ENCODE data around the gene ARHGAP44.

ARHGAP44 gene

GRCh38 chr17:12899604-12900003, 110.3 kb downstream of the ARHGAP44 start:
- DNase-seq = no peak

GRCh38 chr17:12900474-12900873, 111.2 kb downstream of the ARHGAP44 start:
- DNase-seq = no peak

- no peak for DNase-seq
These were observed 112.7 kb downstream of the ARHGAP44 start for GRCh38 chr17:12902046-12902445.

- no peak for DNase-seq
These were observed 118.2 kb downstream of the ARHGAP44 start for GRCh38 chr17:12907477-12907876.

- DNase-seq = no peak
These were observed 119.7 kb downstream of the ARHGAP44 start for GRCh38 chr17:12909046-12909445.

GRCh38 chr17:12909511-12909910, 120.2 kb downstream of the ARHGAP44 start:
- DNase-seq = no peak

GRCh38 chr17:12911239-12911638, 121.9 kb downstream of the ARHGAP44 start:
- DNase-seq = no peak

GRCh38 chr17:12917399-12917798, 128.1 kb downstream of the ARHGAP44 start:
- no peak for DNase-seq

- DNase-seq = no peak
These were observed 128.8 kb downstream of the ARHGAP44 start for GRCh38 chr17:12918142-12918541.

- DNase-seq = no peak
These were observed 132.8 kb downstream of the ARHGAP44 start for GRCh38 chr17:12922120-12922519.

- DNase-seq = no peak
These were observed 135.3 kb downstream of the ARHGAP44 start for GRCh38 chr17:12924614-12925013.

GRCh38 chr17:12927001-12927400, 137.7 kb downstream of the ARHGAP44 start:
- no peak for DNase-seq

- no peak for DNase-seq
These were observed 138.5 kb downstream of the ARHGAP44 start for GRCh38 chr17:12927541-12928425.

- DNase-seq = no peak
These were observed 139.4 kb downstream of the ARHGAP44 start for GRCh38 chr17:12928736-12929135.

GRCh38 chr17:12936501-12936900, 147.2 kb downstream of the ARHGAP44 start:
- no peak for DNase-seq

- no peak for DNase-seq
These were observed 151.4 kb downstream of the ARHGAP44 start for GRCh38 chr17:12940699-12941098.

- no peak for DNase-seq
These were observed 157.7 kb downstream of the ARHGAP44 start for GRCh38 chr17:12947047-12947446.

- no peak for DNase-seq
These were observed 162.7 kb downstream of the ARHGAP44 start for GRCh38 chr17:12952012-12952411.

GRCh38 chr17:12953156-12953555, 163.9 kb downstream of the ARHGAP44 start:
- no peak for DNase-seq

- no peak for DNase-seq
These were observed 166.2 kb downstream of the ARHGAP44 start for GRCh38 chr17:12955521-12955920.

- no peak for DNase-seq
These were observed 169.5 kb downstream of the ARHGAP44 start for GRCh38 chr17:12958786-12959185.

- no peak for DNase-seq
These were observed 170.1 kb downstream of the ARHGAP44 start for GRCh38 chr17:12959441-12959840.

GRCh38 chr17:12961655-12962054, 172.4 kb downstream of the ARHGAP44 start:
- DNase-seq = no peak

GRCh38 chr17:12963505-12963904, 174.2 kb downstream of the ARHGAP44 start:
- no peak for DNase-seq

- no peak for DNase-seq
These were observed 174.9 kb downstream of the ARHGAP44 start for GRCh38 chr17:12964162-12964561.
